ENCODE measurements around the gene PIF1.
A peak's percentile ranks its signal among the peaks of the same experiment; 100 is the strongest.

PIF1 gene

GRCh38 chr15:64825431-64826294 is at the start of gene PIF1:
Gene PIF1 (minus strand): TSS chr15:64825647. CDS start chr15:64824335, 1,312 bp downstream.
- peak; percentile 41 for DNase-seq (ENCODE audit: low read depth)

- DNase-seq (ENCODE audit: low read depth), result no peak
Observed at GRCh38 chr15:64870353-64870752, 44.9 kb upstream of the PIF1 start.

- no peak for DNase-seq (ENCODE audit: low read depth)
Observed at GRCh38 chr15:64869501-64869900, 44.1 kb upstream of the PIF1 start.

- no peak for DNase-seq (ENCODE audit: low read depth)
Observed at GRCh38 chr15:64865998-64866520, 40.6 kb upstream of the PIF1 start.

GRCh38 chr15:64865126-64865997 is 39.9 kb upstream of the PIF1 start:
- DNase-seq (ENCODE audit: low read depth), result no peak

GRCh38 chr15:64864068-64864467 is 38.6 kb upstream of the PIF1 start:
- DNase-seq (ENCODE audit: low read depth), result no peak

GRCh38 chr15:64862408-64862807 is 37.0 kb upstream of the PIF1 start:
- DNase-seq (ENCODE audit: low read depth), result no peak

GRCh38 chr15:64861960-64862359 is 36.5 kb upstream of the PIF1 start:
- no peak for DNase-seq (ENCODE audit: low read depth)

- no peak for DNase-seq (ENCODE audit: low read depth)
Observed at GRCh38 chr15:64861331-64861730, 35.9 kb upstream of the PIF1 start.

- no peak for DNase-seq (ENCODE audit: low read depth)
Observed at GRCh38 chr15:64859226-64859625, 33.8 kb upstream of the PIF1 start.

- DNase-seq (ENCODE audit: low read depth), result no peak
Observed at GRCh38 chr15:64858021-64858575, 32.7 kb upstream of the PIF1 start.

GRCh38 chr15:64857421-64857820 is 32.0 kb upstream of the PIF1 start:
- no peak for DNase-seq (ENCODE audit: low read depth)

GRCh38 chr15:64856429-64857145 is 31.1 kb upstream of the PIF1 start:
- DNase-seq (ENCODE audit: low read depth), result no peak

- no peak for DNase-seq (ENCODE audit: low read depth)
Observed at GRCh38 chr15:64855205-64855975, 29.9 kb upstream of the PIF1 start.

- no peak for DNase-seq (ENCODE audit: low read depth)
Observed at GRCh38 chr15:64854526-64854925, 29.1 kb upstream of the PIF1 start.

GRCh38 chr15:64854041-64854440 is 28.6 kb upstream of the PIF1 start:
- no peak for DNase-seq (ENCODE audit: low read depth)

GRCh38 chr15:64851503-64851840 is 26.0 kb upstream of the PIF1 start:
- DNase-seq (ENCODE audit: low read depth), result no peak

- DNase-seq (ENCODE audit: low read depth), result no peak
Observed at GRCh38 chr15:64850778-64851502, 25.5 kb upstream of the PIF1 start.

- DNase-seq (ENCODE audit: low read depth), result no peak
Observed at GRCh38 chr15:64847876-64848716, 22.6 kb upstream of the PIF1 start.

Measured in stimulated activated CD8-positive, alpha-beta memory T cell treated with anti-CD3 and anti-CD28 coated beads, Interleukin-15, amount 100 ng/mL, for 24 hours (primary cell).